Measurements from ENCODE around the gene GCSAM. TPM values are rescaled to one million over a fixed set of nuclear protein-coding genes. Genes with fewer than 3 reads are reported as not detected.

Gene GCSAM
- total RNA-seq, 1 donor from 2014 or later: not detected

GRCh38 chr3:112167758-112168157 lies 34.7 kb upstream of the GCSAM start:
- H3K4me3 Mint-ChIP-seq (ENCODE audit: unreplicated experiment): no peak overlapping the region
- DNase-seq (ENCODE audit: extremely low spot score, unreplicated experiment): no peak
- no peak overlapping the region for H3K27ac Mint-ChIP-seq (ENCODE audit: unreplicated experiment)
- peaks cover 31% of the 10 kb centered on the region for H3K27me3 Mint-ChIP-seq (ENCODE audit: unreplicated experiment)
- TF ChIP-seq, protein P1, sequence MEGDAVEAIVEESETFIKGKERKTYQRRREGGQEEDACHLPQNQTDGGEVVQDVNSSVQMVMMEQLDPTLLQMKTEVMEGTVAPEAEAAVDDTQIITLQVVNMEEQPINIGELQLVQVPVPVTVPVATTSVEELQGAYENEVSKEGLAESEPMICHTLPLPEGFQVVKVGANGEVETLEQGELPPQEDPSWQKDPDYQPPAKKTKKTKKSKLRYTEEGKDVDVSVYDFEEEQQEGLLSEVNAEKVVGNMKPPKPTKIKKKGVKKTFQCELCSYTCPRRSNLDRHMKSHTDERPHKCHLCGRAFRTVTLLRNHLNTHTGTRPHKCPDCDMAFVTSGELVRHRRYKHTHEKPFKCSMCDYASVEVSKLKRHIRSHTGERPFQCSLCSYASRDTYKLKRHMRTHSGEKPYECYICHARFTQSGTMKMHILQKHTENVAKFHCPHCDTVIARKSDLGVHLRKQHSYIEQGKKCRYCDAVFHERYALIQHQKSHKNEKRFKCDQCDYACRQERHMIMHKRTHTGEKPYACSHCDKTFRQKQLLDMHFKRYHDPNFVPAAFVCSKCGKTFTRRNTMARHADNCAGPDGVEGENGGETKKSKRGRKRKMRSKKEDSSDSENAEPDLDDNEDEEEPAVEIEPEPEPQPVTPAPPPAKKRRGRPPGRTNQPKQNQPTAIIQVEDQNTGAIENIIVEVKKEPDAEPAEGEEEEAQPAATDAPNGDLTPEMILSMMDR (IDR thresholded peaks at IDR 0.05): no peak
- no peaks in the 10 kb centered on the region for H3K36me3 Mint-ChIP-seq (ENCODE audit: unreplicated experiment)
- H3K9me3 Mint-ChIP-seq (ENCODE audit: unreplicated experiment): peaks cover 4% of the 10 kb centered on the region
- no peaks in the 10 kb centered on the region for H3K4me1 Mint-ChIP-seq (ENCODE audit: unreplicated experiment)

DNA sequence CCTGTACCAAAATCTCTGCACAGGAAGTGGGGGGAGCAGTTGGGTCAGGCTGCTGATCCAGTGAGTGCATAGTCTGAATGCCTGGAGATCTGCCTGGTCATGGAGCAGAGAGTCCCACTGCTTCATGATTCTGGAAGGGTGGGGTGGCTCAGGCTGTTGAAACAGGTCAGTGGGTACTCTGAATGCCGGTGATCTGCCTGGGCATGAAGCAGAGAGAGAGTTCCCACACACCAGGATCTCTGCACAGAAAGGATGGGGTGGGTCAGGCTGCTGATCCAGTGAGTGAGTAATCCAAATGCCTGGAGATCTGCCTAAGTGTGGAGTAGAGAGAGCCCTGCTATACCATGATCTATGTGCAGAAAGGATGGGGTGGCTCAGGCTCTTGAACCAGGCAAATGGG lies 16.1 kb upstream of the GCSAM start:
- Mint-ChIP-seq H3K27me3 (ENCODE audit: unreplicated experiment) (peaks cover 19% of the 10 kb centered on the region), H3K4me3 (ENCODE audit: unreplicated experiment) (no peak overlapping the region), H3K9me3 (ENCODE audit: unreplicated experiment) (peaks cover 31% of the 10 kb centered on the region), H3K27ac (ENCODE audit: unreplicated experiment) (no peak overlapping the region), H3K36me3 (ENCODE audit: unreplicated experiment) (no peaks in the 10 kb centered on the region), H3K4me1 (ENCODE audit: unreplicated experiment) (no peaks in the 10 kb centered on the region)
- no peak for DNase-seq (ENCODE audit: extremely low spot score, unreplicated experiment)
- TF ChIP-seq, protein P1 (IDR thresholded peaks at IDR 0.05): no peak

GRCh38 chr3:112143689-112144088 lies 10.6 kb upstream of the GCSAM start:
- peaks cover 31% of the 10 kb centered on the region for H3K9me3 Mint-ChIP-seq (ENCODE audit: unreplicated experiment)
- H3K36me3 Mint-ChIP-seq (ENCODE audit: unreplicated experiment): no peaks in the 10 kb centered on the region
- TF ChIP-seq, protein P1 (IDR thresholded peaks at IDR 0.05): no peak
- H3K27ac Mint-ChIP-seq (ENCODE audit: unreplicated experiment): no peak overlapping the region
- H3K27me3 Mint-ChIP-seq (ENCODE audit: unreplicated experiment): peaks cover 31% of the 10 kb centered on the region
- no peaks in the 10 kb centered on the region for H3K4me1 Mint-ChIP-seq (ENCODE audit: unreplicated experiment)
- H3K4me3 Mint-ChIP-seq (ENCODE audit: unreplicated experiment): no peak overlapping the region
- no peak for DNase-seq (ENCODE audit: extremely low spot score, unreplicated experiment)

- Mint-ChIP-seq H3K27me3 (ENCODE audit: unreplicated experiment) (peaks cover 35% of the 10 kb centered on the region), H3K27ac (ENCODE audit: unreplicated experiment) (no peak overlapping the region), H3K36me3 (ENCODE audit: unreplicated experiment) (no peaks in the 10 kb centered on the region), H3K9me3 (ENCODE audit: unreplicated experiment) (peaks cover 31% of the 10 kb centered on the region), H3K4me1 (ENCODE audit: unreplicated experiment) (no peaks in the 10 kb centered on the region), H3K4me3 (ENCODE audit: unreplicated experiment) (no peak overlapping the region)
- no peak for DNase-seq (ENCODE audit: extremely low spot score, unreplicated experiment)
- TF ChIP-seq, protein P1 (IDR thresholded peaks at IDR 0.05): no peak
These were observed 10.2 kb upstream of the GCSAM start for GRCh38 chr3:112143251-112143650.

DNA sequence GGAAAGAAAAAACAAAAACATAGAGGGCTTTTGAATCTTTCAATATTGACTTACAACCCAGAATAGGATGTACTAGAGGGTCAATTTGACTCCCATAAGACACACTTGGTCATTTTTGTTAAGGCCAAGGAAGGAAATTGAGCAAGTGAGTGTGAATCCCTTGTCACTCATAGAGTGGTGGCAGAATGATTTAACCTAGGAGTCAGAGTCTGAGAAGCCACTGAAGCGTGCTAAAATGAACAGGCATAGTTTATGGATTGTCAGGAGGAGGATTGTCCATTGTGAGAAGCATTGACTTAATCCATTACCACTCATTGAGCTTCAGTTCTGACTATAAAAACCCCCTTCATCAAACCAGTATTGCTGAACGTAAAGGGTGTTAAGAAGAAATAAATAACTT lies 8.2 kb upstream of the GCSAM start:
- Mint-ChIP-seq H3K27ac (ENCODE audit: unreplicated experiment) (no peak overlapping the region), H3K9me3 (ENCODE audit: unreplicated experiment) (peaks cover 15% of the 10 kb centered on the region), H3K4me1 (ENCODE audit: unreplicated experiment) (no peaks in the 10 kb centered on the region), H3K4me3 (ENCODE audit: unreplicated experiment) (no peak overlapping the region), H3K36me3 (ENCODE audit: unreplicated experiment) (no peaks in the 10 kb centered on the region), H3K27me3 (ENCODE audit: unreplicated experiment) (peaks cover 38% of the 10 kb centered on the region)
- DNase-seq (ENCODE audit: extremely low spot score, unreplicated experiment): no peak
- TF ChIP-seq, protein P1 (IDR thresholded peaks at IDR 0.05): no peak
